Forelimb muscle (tissue), 1 donor: ENCODE data around the gene UNC5A. TPM values are rescaled to one million over a fixed set of nuclear protein-coding genes. Genes with fewer than 3 reads are reported as not detected.

Experiments used
- DNase-seq: peaks from one replicate; pipeline ENCODE4 v3.0.0-alpha.2; 2013; ENCODE audit warnings: low read depth
- polyA plus RNA-seq: library from polyadenylated mRNA; unstranded; fragments of 120-200 nt; gene quantifications from one replicate; pipeline ENCODE4 v1.2.1, GENCODE V29; 2013; ENCODE audit not compliant: insufficient read length

UNC5A gene
- polyA plus RNA-seq = 1.7 TPM

- no peak for DNase-seq
These were observed at the start of gene UNC5A for GRCh38 chr5:176810081-176810597. TSS of gene UNC5A (plus strand) at chr5:176810559. CDS start at chr5:176810751, 192 bp downstream.

GRCh38 chr5:176761755-176762154, 48.6 kb upstream of the UNC5A start:
- DNase-seq = no peak

GRCh38 chr5:176762489-176762888, 47.9 kb upstream of the UNC5A start:
- no peak for DNase-seq

- DNase-seq = no peak
These were observed 44.7 kb upstream of the UNC5A start for GRCh38 chr5:176765687-176766086.

GRCh38 chr5:176768174-176768970, 42.0 kb upstream of the UNC5A start:
- no peak for DNase-seq

- no peak for DNase-seq
These were observed 40.4 kb upstream of the UNC5A start for GRCh38 chr5:176769911-176770310.

- no peak for DNase-seq
These were observed 39.9 kb upstream of the UNC5A start for GRCh38 chr5:176770431-176770830.

- no peak for DNase-seq
These were observed 39.1 kb upstream of the UNC5A start for GRCh38 chr5:176771102-176771845.

GRCh38 chr5:176772271-176773210, 37.8 kb upstream of the UNC5A start:
- DNase-seq = no peak

- DNase-seq = no peak
These were observed 36.8 kb upstream of the UNC5A start for GRCh38 chr5:176773408-176774035.

GRCh38 chr5:176774216-176775171, 35.9 kb upstream of the UNC5A start:
- DNase-seq = no peak

GRCh38 chr5:176775409-176775808, 35.0 kb upstream of the UNC5A start:
- no peak for DNase-seq

- no peak for DNase-seq
These were observed 34.1 kb upstream of the UNC5A start for GRCh38 chr5:176776141-176776865.

- DNase-seq = no peak
These were observed 33.4 kb upstream of the UNC5A start for GRCh38 chr5:176776916-176777315.

GRCh38 chr5:176778921-176779465, 31.4 kb upstream of the UNC5A start:
- DNase-seq = no peak

- no peak for DNase-seq
These were observed 30.8 kb upstream of the UNC5A start for GRCh38 chr5:176779537-176779936.

- DNase-seq = no peak
These were observed 29.9 kb upstream of the UNC5A start for GRCh38 chr5:176780176-176781053.

GRCh38 chr5:176781054-176781375, 29.3 kb upstream of the UNC5A start:
- DNase-seq = no peak
